ENCODE measurements around the gene BLM.
A peak's percentile ranks its signal among the peaks of the same experiment; 100 is the strongest.
"Not testable (repeated sequence)": the region's sequence is repeated elsewhere in the genome, so short reads cannot be mapped to it uniquely, and the experiment has no call there.

The BLM gene

GRCh38 chr15:90683876-90684275, 33.3 kb upstream of the BLM start:
- DNase-seq = no peak
- Mint-ChIP-seq H3K27ac (peak overlapping the region; percentile 11), H3K4me3 (no peak overlapping the region), H3K36me3 (peaks cover 10% of the 10 kb centered on the region), H3K27me3 (peaks cover 15% of the 10 kb centered on the region), H3K4me1 (peaks cover 65% of the 10 kb centered on the region), H3K9me3 (no peaks in the 10 kb centered on the region)
- CTCF ChIA-PET = interaction anchor here (1.4 kb wide), 1 partner anchor 36 kb away, joined by 3 read pairs; no protein-coding TSS in a partner anchor

- H3K27ac Mint-ChIP-seq = peak overlapping the region; percentile 81
- CTCF ChIA-PET = interaction anchor here (1.4 kb wide), 1 partner anchor 36 kb away, joined by 3 read pairs; no protein-coding TSS in a partner anchor
- DNase-seq = no peak
- peaks cover 15% of the 10 kb centered on the region for H3K27me3 Mint-ChIP-seq
- H3K9me3 Mint-ChIP-seq = no peaks in the 10 kb centered on the region
- H3K4me3 Mint-ChIP-seq = no peak overlapping the region
- peaks cover 12% of the 10 kb centered on the region for H3K36me3 Mint-ChIP-seq
- peaks cover 61% of the 10 kb centered on the region for H3K4me1 Mint-ChIP-seq
These were observed 32.9 kb upstream of the BLM start for GRCh38 chr15:90684281-90684680.

- H3K27me3 Mint-ChIP-seq = peaks cover 15% of the 10 kb centered on the region
- CTCF ChIA-PET = interaction anchor here (0.9 to 1.6 kb wide), 4 partner anchors 25 to 246 kb away, joined by 3 to 12 read pairs (median 3); partner anchors contain the start of gene HDDC3
- peak overlapping the region; percentile 97 for H3K27ac Mint-ChIP-seq
- peaks cover 4% of the 10 kb centered on the region for H3K9me3 Mint-ChIP-seq
- DNase-seq = no peak
- H3K36me3 Mint-ChIP-seq = peaks cover 14% of the 10 kb centered on the region
- peak overlapping the region; percentile 4 for H3K4me3 Mint-ChIP-seq
- peaks cover 53% of the 10 kb centered on the region for H3K4me1 Mint-ChIP-seq
These were observed 31.3 kb upstream of the BLM start for GRCh38 chr15:90685591-90686434.

GRCh38 chr15:90686435-90687218, 30.5 kb upstream of the BLM start:
- Mint-ChIP-seq H3K27ac (peak overlapping the region; percentile 97), H3K27me3 (peaks cover 8% of the 10 kb centered on the region), H3K36me3 (peaks cover 14% of the 10 kb centered on the region), H3K9me3 (peaks cover 4% of the 10 kb centered on the region), H3K4me1 (peaks cover 61% of the 10 kb centered on the region), H3K4me3 (peak overlapping the region; percentile 4)
- CTCF ChIA-PET = interaction anchor here (0.9 to 1.6 kb wide), 3 partner anchors 26 to 38 kb away, joined by 3 to 12 read pairs (median 3); no protein-coding TSS in a partner anchor
- DNase-seq = peak; percentile 60

GRCh38 chr15:90689326-90689961, 27.7 kb upstream of the BLM start:
- peaks cover 78% of the 10 kb centered on the region for H3K4me1 Mint-ChIP-seq
- H3K27me3 Mint-ChIP-seq, DNase-seq, H3K4me3 Mint-ChIP-seq, H3K9me3 Mint-ChIP-seq: not testable (repeated sequence)
- H3K27ac Mint-ChIP-seq = peak overlapping the region; percentile 76
- H3K36me3 Mint-ChIP-seq = peaks cover 11% of the 10 kb centered on the region
- CTCF ChIA-PET = interaction anchor here (0.7 to 1.5 kb wide), 2 partner anchors 41 to 132 kb away, joined by 3 to 8 read pairs; no protein-coding TSS in a partner anchor

- CTCF ChIA-PET = interaction anchor here (6.3 kb wide), 1 partner anchor 41 kb away, joined by 72 read pairs; no protein-coding TSS in a partner anchor
These were observed 26.6 kb upstream of the BLM start for GRCh38 chr15:90690585-90690984.

GRCh38 chr15:90691369-90691768, 25.8 kb upstream of the BLM start:
- H3K4me3 Mint-ChIP-seq = no peak overlapping the region
- peaks cover 69% of the 10 kb centered on the region for H3K4me1 Mint-ChIP-seq
- no peaks in the 10 kb centered on the region for H3K27me3 Mint-ChIP-seq
- H3K36me3 Mint-ChIP-seq = peaks cover 7% of the 10 kb centered on the region
- DNase-seq = no peak
- peaks cover 4% of the 10 kb centered on the region for H3K9me3 Mint-ChIP-seq
- CTCF ChIA-PET = interaction anchor here (1.4 to 6.3 kb wide), 5 partner anchors 9 to 194 kb away, joined by 3 to 72 read pairs (median 6); no protein-coding TSS in a partner anchor
- no peak overlapping the region for H3K27ac Mint-ChIP-seq

More at GRCh38 chr15:90690585-90690984, 26.6 kb upstream of the BLM start:
- H3K9me3 Mint-ChIP-seq = peaks cover 4% of the 10 kb centered on the region
- DNase-seq = no peak
- peaks cover 71% of the 10 kb centered on the region for H3K4me1 Mint-ChIP-seq
- no peak overlapping the region for H3K4me3 Mint-ChIP-seq
- no peak overlapping the region for H3K27ac Mint-ChIP-seq
- H3K27me3 Mint-ChIP-seq = no peaks in the 10 kb centered on the region
- peaks cover 7% of the 10 kb centered on the region for H3K36me3 Mint-ChIP-seq

- no peak for DNase-seq
- CTCF ChIA-PET = interaction anchor here (0.7 to 6.3 kb wide), 8 partner anchors 10 to 241 kb away, joined by 3 to 72 read pairs (median 4); no protein-coding TSS in a partner anchor
- Mint-ChIP-seq H3K4me1 (peaks cover 68% of the 10 kb centered on the region), H3K36me3 (peaks cover 8% of the 10 kb centered on the region), H3K4me3 (no peak overlapping the region), H3K27ac (peak overlapping the region; percentile 3), H3K9me3 (peaks cover 4% of the 10 kb centered on the region), H3K27me3 (no peaks in the 10 kb centered on the region)
These were observed 25.0 kb upstream of the BLM start for GRCh38 chr15:90691982-90692773.

GRCh38 chr15:90694987-90695386, 22.2 kb upstream of the BLM start:
- Mint-ChIP-seq H3K27me3 (no peaks in the 10 kb centered on the region), H3K4me1 (peaks cover 65% of the 10 kb centered on the region), H3K9me3 (peaks cover 2% of the 10 kb centered on the region), H3K4me3 (no peak overlapping the region), H3K36me3 (peaks cover 3% of the 10 kb centered on the region), H3K27ac (no peak overlapping the region)
- CTCF ChIA-PET = interaction anchor here (0.7 to 6.3 kb wide), 3 partner anchors 18 to 190 kb away, joined by 3 to 72 read pairs (median 7); partner anchors contain the start of gene FES
- DNase-seq = no peak

- Mint-ChIP-seq H3K4me1 (peaks cover 48% of the 10 kb centered on the region), H3K9me3 (no peaks in the 10 kb centered on the region), H3K36me3 (peaks cover 8% of the 10 kb centered on the region), H3K27ac (peak overlapping the region; percentile 68), H3K27me3 (no peaks in the 10 kb centered on the region), H3K4me3 (no peak overlapping the region)
- DNase-seq = peak; percentile 71
- CTCF ChIA-PET = interaction anchor here (0.7 to 1.3 kb wide), 5 partner anchors 44 to 237 kb away, joined by 3 to 5 read pairs (median 3); partner anchors contain the start of gene HDDC3
These were observed 20.0 kb upstream of the BLM start for GRCh38 chr15:90697175-90697574.

GRCh38 chr15:90698629-90699028, 18.5 kb upstream of the BLM start:
- peak overlapping the region; percentile 49 for H3K27ac Mint-ChIP-seq
- H3K4me3 Mint-ChIP-seq = no peak overlapping the region
- no peak for DNase-seq
- CTCF ChIA-PET = no interaction called here
- peaks cover 34% of the 10 kb centered on the region for H3K4me1 Mint-ChIP-seq
- peaks cover 20% of the 10 kb centered on the region for H3K36me3 Mint-ChIP-seq
- H3K27me3 Mint-ChIP-seq = no peaks in the 10 kb centered on the region
- H3K9me3 Mint-ChIP-seq = peaks cover 10% of the 10 kb centered on the region

- Mint-ChIP-seq H3K4me1 (peaks cover 23% of the 10 kb centered on the region), H3K27ac (no peak overlapping the region), H3K4me3 (no peak overlapping the region), H3K27me3 (no peaks in the 10 kb centered on the region), H3K36me3 (peaks cover 21% of the 10 kb centered on the region), H3K9me3 (peaks cover 10% of the 10 kb centered on the region)
- CTCF ChIA-PET = interaction anchor here (2.4 kb wide), 1 partner anchor 185 kb away, joined by 11 read pairs; no protein-coding TSS in a partner anchor
- no peak for DNase-seq
These were observed 16.1 kb upstream of the BLM start for GRCh38 chr15:90701048-90701447.
